IMR-90 (cell line): ENCODE results near the gene SPATA32.

Experiments used
- CEBPB ChIP-seq: IDR thresholded peaks from 2 replicates; pipeline ENCODE4 v1.6.1; 2012; ENCODE audit warnings: low read depth, low read length, improper control_type of control experiment
- CTCF ChIP-seq: conservative IDR thresholded peaks from 2 replicates; pipeline ENCODE4 v1.5.1; 2012; ENCODE audit warnings: mild to moderate bottlenecking, low read depth, low read length, improper control_type of control experiment
- FOS ChIP-seq: fragments of 150-350 bp; IDR thresholded peaks from 2 replicates; pipeline ENCODE4 v1.6.1; 2016; ENCODE audit warnings: low read depth, low read length
- MXI1 ChIP-seq: IDR thresholded peaks from 2 replicates; pipeline ENCODE4 v1.6.1; 2012; ENCODE audit warnings: low read depth, mild to moderate bottlenecking, low read length, moderate library complexity, borderline replicate concordance
- POLR2A ChIP-seq: IDR thresholded peaks from 2 replicates; pipeline ENCODE4 v1.6.1; 2012; ENCODE audit warnings: mild to moderate bottlenecking, low read depth, low read length
- RFX5 ChIP-seq: IDR thresholded peaks from 2 replicates; pipeline ENCODE4 v1.8.0; 2012; ENCODE audit warnings: low read depth, mild to moderate bottlenecking, low read length, moderate library complexity

- TF ChIP-seq POLR2A: no peak
- TF ChIP-seq RFX5: no peak
- TF ChIP-seq CTCF: no peak
- TF ChIP-seq FOS: no peak
- no peak for TF ChIP-seq CEBPB
- no peak for TF ChIP-seq MXI1
Observed at GRCh38 chr17:45227926-45228762, 33.8 kb downstream of the SPATA32 start.
